GM21576 (cell line): ENCODE data around the gene OTX1.
"Not testable (repeated sequence)": the region's sequence is repeated elsewhere in the genome, so short reads cannot be mapped to it uniquely, and the experiment has no call there.

Experiments
- ATAC-seq: cut with Tn5 transposase; IDR thresholded peaks from one replicate; pipeline ENCODE4 v1.9.1; 2021; ENCODE audit warnings: mild to moderate bottlenecking, moderate library complexity; ENCODE audit not compliant: unreplicated experiment

The OTX1 gene

GRCh38 chr2:63058144-63058920, 7.7 kb downstream of the OTX1 start:
- ATAC-seq: no peak

- no peak for ATAC-seq
Measured at GRCh38 chr2:63058921-63059792, 8.5 kb downstream of the OTX1 start.

GRCh38 chr2:63059793-63060471, 9.3 kb downstream of the OTX1 start:
- ATAC-seq: no peak

- no peak for ATAC-seq
Measured at GRCh38 chr2:63060472-63060991, 9.9 kb downstream of the OTX1 start.

GRCh38 chr2:63064197-63064596, 13.6 kb downstream of the OTX1 start:
- no peak for ATAC-seq

GRCh38 chr2:63064661-63065060, 14.0 kb downstream of the OTX1 start:
- no peak for ATAC-seq

GRCh38 chr2:63066265-63066664, 15.6 kb downstream of the OTX1 start:
- ATAC-seq: no peak

- no peak for ATAC-seq
Measured at GRCh38 chr2:63066838-63067237, 16.2 kb downstream of the OTX1 start.

GRCh38 chr2:63071664-63072063, 21.0 kb downstream of the OTX1 start:
- no peak for ATAC-seq

- ATAC-seq: no peak
Measured at GRCh38 chr2:63073994-63074393, 23.4 kb downstream of the OTX1 start.

- ATAC-seq: not testable (repeated sequence)
Measured at GRCh38 chr2:63074399-63074798, 23.8 kb downstream of the OTX1 start.

- ATAC-seq: no peak
Measured at GRCh38 chr2:63078852-63079606, 28.4 kb downstream of the OTX1 start.

- ATAC-seq: no peak
Measured at GRCh38 chr2:63081404-63081803, 30.8 kb downstream of the OTX1 start.

GRCh38 chr2:63086687-63087086, 36.1 kb downstream of the OTX1 start:
- ATAC-seq: no peak

- ATAC-seq: no peak
Measured at GRCh38 chr2:63092401-63092800, 41.8 kb downstream of the OTX1 start.

- no peak for ATAC-seq
Measured at GRCh38 chr2:63092857-63093256, 42.2 kb downstream of the OTX1 start.

GRCh38 chr2:63093502-63093901, 42.9 kb downstream of the OTX1 start:
- no peak for ATAC-seq

GRCh38 chr2:63096491-63096890, 45.9 kb downstream of the OTX1 start:
- no peak for ATAC-seq

- ATAC-seq: no peak
Measured at GRCh38 chr2:63099032-63099431, 48.4 kb downstream of the OTX1 start.

GRCh38 chr2:63101954-63102353, 51.3 kb downstream of the OTX1 start:
- no peak for ATAC-seq

GRCh38 chr2:63104482-63104881, 53.9 kb downstream of the OTX1 start:
- no peak for ATAC-seq
